Small intestine (tissue), 7 donors: Measurements from ENCODE around the gene AKAP7. TPM values are rescaled to one million over a fixed set of nuclear protein-coding genes. Genes with fewer than 3 reads are reported as not detected.
A peak's percentile ranks its signal among the peaks of the same experiment; 100 is the strongest.

Experiments used
- DNase-seq, 2 donors: peaks; one replicate each; pipeline versions ENCODE4 v3.0.0 to v3.0.0-alpha.2; 2013
- FAIRE-seq: peaks from 2 replicates; lab custom pipeline; 2012; peaks lifted over from hg19 to GRCh38; lab: Jason Lieb, UNC
- H3K27ac ChIP-seq, 3 donors: one replicate each; pipeline ENCODE4 v1.5.1; 2013; ENCODE audit warnings: low read length in 2 of 3, mild to moderate bottlenecking in 2 of 3, control low read depth in 1 of 3, inconsistent platforms in 1 of 3, low read depth in 1 of 3, moderate library complexity in 1 of 3
- H3K27me3 ChIP-seq, 3 donors: one replicate each; pipeline ENCODE4 v1.6.1; 2013; ENCODE audit warnings: low read length in 3 of 3, inconsistent platforms in 1 of 3; ENCODE audit not compliant: control insufficient read depth in 3 of 3, insufficient read depth in 3 of 3
- H3K36me3 ChIP-seq, 3 donors: one replicate each; pipeline ENCODE4 v1.6.1; 2013; ENCODE audit warnings: low read length in 3 of 3, inconsistent platforms in 1 of 3, low read depth in 1 of 3, mild to moderate bottlenecking in 1 of 3, moderate library complexity in 1 of 3; ENCODE audit not compliant: control insufficient read depth in 3 of 3, insufficient read depth in 2 of 3
- H3K4me1 ChIP-seq, 3 donors: one replicate each; pipeline ENCODE4 v1.6.1; 2013; ENCODE audit warnings: low read length in 2 of 3, inconsistent platforms in 1 of 3, low read depth in 1 of 3, mild to moderate bottlenecking in 1 of 3, moderate library complexity in 1 of 3; ENCODE audit not compliant: control insufficient read depth in 3 of 3, insufficient read depth in 2 of 3
- H3K4me3 ChIP-seq, 3 donors: one replicate each; pipeline ENCODE4 v1.5.1; 2013; ENCODE audit warnings: low read length in 3 of 3, control low read depth in 1 of 3, inconsistent platforms in 1 of 3, low read depth in 1 of 3, mild to moderate bottlenecking in 1 of 3, moderate library complexity in 1 of 3
- H3K9me3 ChIP-seq, 2 donors: one replicate each; pipeline ENCODE4 v1.6.1; 2013; ENCODE audit warnings: low read depth in 1 of 2, low read length in 1 of 2; ENCODE audit not compliant: control insufficient read depth in 2 of 2, insufficient read depth in 1 of 2
- WGBS, 3 donors: extraction: QIAGEN DNeasy Blood & Tissue Kit; methylation state at CpG; one replicate each; pipeline ENCODE4 v1.1.7; 2013; 5-methylcytosine and 5-hydroxymethylcytosine counted together
- polyA plus RNA-seq, 4 donors: library from polyadenylated mRNA; stranded (reverse) in 3 of 4; unstranded in 1 of 4; fragments of 200-250 nt in 3 of 4; fragments of 120-200 nt in 1 of 4; gene quantifications; one replicate each; pipeline versions ENCODE4 v1.2.1 to v1.2.3, GENCODE V29; 2013
- donor health status: healthy with polysubstance abuse.
- donor health status: control.
- donor health status: control.
- donor health status: Bipolar disorder and iron deficiency.
- donor health status: healthy.

The AKAP7 gene
- polyA plus RNA-seq, 4 donors, result 9.2 to 85.5 (median 21.7) TPM

DNA sequence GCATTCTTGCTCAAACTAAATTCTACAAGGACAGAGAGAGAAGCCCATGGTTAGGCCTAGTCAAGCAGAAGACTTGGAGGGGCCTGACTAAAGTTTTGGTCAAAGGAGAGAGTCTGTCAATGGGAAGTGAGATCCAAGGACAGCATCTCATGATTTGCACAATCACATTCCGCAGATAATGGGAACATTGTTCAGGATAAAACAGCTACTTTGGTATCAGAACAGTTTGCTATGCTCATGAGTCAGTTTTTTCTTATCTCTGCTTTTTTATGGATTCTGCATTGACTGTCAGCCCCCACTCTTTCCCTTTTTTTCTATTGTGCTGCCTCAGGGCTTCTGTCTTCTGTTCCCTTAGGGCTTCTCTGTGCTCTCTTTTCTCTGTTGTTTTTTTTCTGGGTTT is 28.6 kb downstream of the AKAP7 start:
- Histone ChIP-seq H3K36me3 (peaks cover 0 to 6% (median 0%) of the 10 kb centered on the region in 3 donors), H3K4me1 (peaks cover 0 to 11% (median 0%) of the 10 kb centered on the region in 3 donors), H3K27me3 (no peaks in the 10 kb centered on the region), H3K4me3 (no peak overlapping the region), H3K27ac (no peak overlapping the region), H3K9me3 (no peaks in the 10 kb centered on the region)
- 78 to 93% (median 93%) methylated on average over 1 of the region's 1 CpG for WGBS, 3 donors
- peak in 1 of 2 donors; percentile 26 for DNase-seq
- no peak for FAIRE-seq

DNA sequence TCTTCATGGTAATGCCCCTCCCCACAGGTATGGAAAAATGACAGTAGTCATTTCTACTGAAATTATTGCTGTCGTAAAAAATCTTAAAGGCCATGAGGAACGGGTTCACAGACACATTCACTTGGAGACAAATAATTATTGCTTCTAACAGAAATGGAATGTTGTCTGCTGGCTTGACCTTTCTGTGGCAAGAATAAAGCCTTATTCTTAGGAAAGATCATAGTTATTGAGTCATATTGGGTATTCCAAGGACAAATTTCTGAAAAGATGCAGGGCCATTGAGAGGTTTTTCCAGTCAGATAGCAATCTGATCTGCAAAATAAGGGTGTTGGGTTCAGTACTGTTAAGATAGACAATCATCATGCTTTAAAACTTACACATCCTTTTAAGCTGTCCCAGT is 29.2 kb downstream of the AKAP7 start:
- Histone ChIP-seq H3K27me3 (no peaks in the 10 kb centered on the region), H3K27ac (no peak overlapping the region), H3K4me1 (peaks cover 0 to 11% (median 0%) of the 10 kb centered on the region in 3 donors), H3K9me3 (no peaks in the 10 kb centered on the region), H3K36me3 (peaks cover 0 to 6% (median 2%) of the 10 kb centered on the region in 3 donors), H3K4me3 (no peak overlapping the region)
- 62 to 73% (median 70%) methylated on average over 2 of the region's 2 CpGs for WGBS, 3 donors
- DNase-seq (no peak), FAIRE-seq (no peak)

- Histone ChIP-seq H3K9me3 (no peaks in the 10 kb centered on the region), H3K4me3 (no peak overlapping the region), H3K27ac (no peak overlapping the region), H3K36me3 (peaks cover 0 to 6% (median 2%) of the 10 kb centered on the region in 3 donors), H3K4me1 (peaks cover 0 to 11% (median 0%) of the 10 kb centered on the region in 3 donors), H3K27me3 (no peaks in the 10 kb centered on the region)
- FAIRE-seq, result no peak
- DNase-seq, result no peak
- WGBS, 3 donors, result 68 to 81% (median 76%) methylated on average over 3 of the region's 3 CpGs
These were observed 32.5 kb downstream of the AKAP7 start for GRCh38 chr6:131167773-131168172.

GRCh38 chr6:131169613-131170012 is 34.3 kb downstream of the AKAP7 start:
- no peaks in the 10 kb centered on the region for H3K27me3 ChIP-seq
- peaks cover 0 to 2% (median 0%) of the 10 kb centered on the region in 3 donors for H3K4me1 ChIP-seq
- no peak for DNase-seq
- no peak overlapping the region for H3K4me3 ChIP-seq
- no peak overlapping the region for H3K27ac ChIP-seq
- FAIRE-seq, result no peak
- no peaks in the 10 kb centered on the region for H3K9me3 ChIP-seq
- H3K36me3 ChIP-seq, result peaks cover 0 to 6% (median 2%) of the 10 kb centered on the region in 3 donors

DNA sequence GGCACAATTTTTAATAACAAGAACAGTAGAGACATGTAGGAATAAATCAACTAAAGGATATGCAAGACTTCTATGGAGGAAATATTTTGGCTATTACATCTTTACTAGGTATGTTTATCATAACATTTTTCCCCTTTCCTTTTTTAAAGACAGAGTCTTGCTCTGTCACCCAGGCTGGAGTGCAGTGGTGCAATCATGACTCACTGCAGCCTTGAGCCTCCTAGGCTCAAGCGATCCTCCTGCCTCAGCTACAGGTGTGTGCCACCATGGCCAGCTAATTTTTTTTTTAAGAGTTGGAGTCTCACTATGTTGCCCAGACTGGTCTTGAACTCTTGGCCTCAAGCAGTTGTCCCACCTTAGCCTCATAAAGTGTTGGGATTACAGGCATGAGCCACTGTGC is 37.0 kb downstream of the AKAP7 start:
- H3K4me1 ChIP-seq, result no peaks in the 10 kb centered on the region
- peaks cover 0 to 2% (median 2%) of the 10 kb centered on the region in 3 donors for H3K36me3 ChIP-seq
- H3K4me3 ChIP-seq, result no peak overlapping the region
- H3K27me3 ChIP-seq, result no peaks in the 10 kb centered on the region
- H3K9me3 ChIP-seq, result no peaks in the 10 kb centered on the region
- no peak for FAIRE-seq
- 93 to 100% (median 96%) methylated on average over 1 of the region's 1 CpG for WGBS, 3 donors
- DNase-seq, result no peak
- H3K27ac ChIP-seq, result no peak overlapping the region

DNA sequence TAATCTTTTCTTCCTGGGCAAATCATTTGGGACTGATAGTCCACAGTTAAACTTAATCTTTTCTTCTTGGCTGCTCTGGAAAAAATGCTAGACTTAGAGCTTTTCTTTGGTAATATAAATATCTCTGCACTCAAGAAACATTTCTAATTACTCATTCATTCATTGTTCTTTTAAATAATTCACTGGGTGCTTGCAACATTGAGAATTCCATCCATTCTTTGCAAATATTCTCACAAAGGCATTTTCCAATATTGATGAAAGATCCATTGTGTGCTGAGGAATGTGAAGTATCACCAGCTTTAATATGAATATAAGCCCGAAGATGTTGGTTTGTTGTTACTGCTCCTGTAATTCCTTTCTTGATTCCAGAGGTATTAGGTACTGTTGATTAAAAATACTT is 38.4 kb downstream of the AKAP7 start:
- Histone ChIP-seq H3K4me3 (no peak overlapping the region), H3K9me3 (no peaks in the 10 kb centered on the region), H3K27me3 (no peaks in the 10 kb centered on the region), H3K4me1 (no peaks in the 10 kb centered on the region), H3K27ac (no peak overlapping the region), H3K36me3 (peaks cover 0 to 2% (median 2%) of the 10 kb centered on the region in 3 donors)
- 65 to 88% (median 87%) methylated on average over 1 of the region's 1 CpG for WGBS, 3 donors
- FAIRE-seq, result no peak
- no peak for DNase-seq

GRCh38 chr6:131175564-131175963 is 40.3 kb downstream of the AKAP7 start:
- no peak for FAIRE-seq
- H3K27ac ChIP-seq, result no peak overlapping the region
- DNase-seq, result no peak
- H3K36me3 ChIP-seq, result peaks cover 0 to 2% (median 0%) of the 10 kb centered on the region in 3 donors
- H3K9me3 ChIP-seq, result no peaks in the 10 kb centered on the region
- no peaks in the 10 kb centered on the region for H3K27me3 ChIP-seq
- 91 to 100% (median 99%) methylated on average over 2 of the region's 2 CpGs for WGBS, 3 donors
- no peaks in the 10 kb centered on the region for H3K4me1 ChIP-seq
- no peak overlapping the region for H3K4me3 ChIP-seq

DNA sequence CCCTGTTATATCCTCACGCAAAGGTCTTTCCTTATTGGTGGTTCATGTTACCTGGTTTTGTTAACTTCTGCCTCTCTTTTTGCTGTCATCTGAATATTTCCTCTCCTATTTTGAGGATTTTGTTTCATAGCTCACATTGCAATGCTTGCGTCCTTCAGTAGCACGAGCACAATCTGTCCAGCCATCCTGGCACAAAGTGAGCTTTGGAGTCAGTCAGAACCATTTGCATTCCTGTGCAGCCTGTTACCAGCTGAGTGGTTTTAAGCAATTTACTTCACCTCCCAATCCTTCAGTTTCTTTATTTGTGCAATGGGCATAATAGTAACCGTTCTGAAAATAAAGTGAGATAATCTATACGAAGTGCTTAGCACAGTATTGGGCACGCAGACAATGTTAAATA is 42.7 kb downstream of the AKAP7 start:
- no peaks in the 10 kb centered on the region for H3K9me3 ChIP-seq
- H3K27ac ChIP-seq, result no peak overlapping the region
- DNase-seq, result no peak
- no peaks in the 10 kb centered on the region for H3K4me1 ChIP-seq
- peaks cover 0 to 2% (median 0%) of the 10 kb centered on the region in 3 donors for H3K36me3 ChIP-seq
- H3K27me3 ChIP-seq, result no peaks in the 10 kb centered on the region
- 94 to 99% (median 95%) methylated on average over 6 of the region's 6 CpGs for WGBS, 3 donors
- no peak for FAIRE-seq
- no peak overlapping the region for H3K4me3 ChIP-seq

GRCh38 chr6:131182991-131183425 is 47.7 kb downstream of the AKAP7 start:
- H3K36me3 ChIP-seq, result peaks cover 0 to 17% (median 0%) of the 10 kb centered on the region in 3 donors
- H3K9me3 ChIP-seq, result no peaks in the 10 kb centered on the region
- H3K27me3 ChIP-seq, result no peaks in the 10 kb centered on the region
- peak; percentile 41 to 44 for DNase-seq
- FAIRE-seq, result no peak
- no peaks in the 10 kb centered on the region for H3K4me1 ChIP-seq
- H3K27ac ChIP-seq, result no peak overlapping the region
- no peak overlapping the region for H3K4me3 ChIP-seq
- 29 to 55% (median 35%) methylated on average over 5 of the region's 5 CpGs for WGBS, 3 donors
